ENCODE results near the gene KRT9.

DNA sequence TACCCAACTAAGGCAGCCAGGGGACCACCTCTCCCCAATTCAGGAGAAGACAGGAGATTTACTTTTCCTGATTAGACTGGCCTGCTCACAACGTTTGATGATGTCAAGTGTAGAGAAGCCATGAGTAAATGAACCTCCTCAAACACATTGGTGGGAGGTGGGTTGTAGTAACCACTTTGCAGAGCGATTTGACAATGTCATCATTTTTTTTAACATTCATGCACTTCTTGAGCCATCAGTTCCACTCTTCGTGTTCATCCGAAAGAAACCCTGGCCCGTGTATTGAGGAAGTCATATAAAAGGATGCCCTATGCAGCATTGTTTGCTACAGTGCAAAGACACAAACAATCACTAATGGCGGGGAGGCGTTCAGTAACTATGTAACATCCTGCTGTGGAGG lies 38.2 kb downstream of the KRT9 start:
- TF ChIP-seq, protein P1, sequence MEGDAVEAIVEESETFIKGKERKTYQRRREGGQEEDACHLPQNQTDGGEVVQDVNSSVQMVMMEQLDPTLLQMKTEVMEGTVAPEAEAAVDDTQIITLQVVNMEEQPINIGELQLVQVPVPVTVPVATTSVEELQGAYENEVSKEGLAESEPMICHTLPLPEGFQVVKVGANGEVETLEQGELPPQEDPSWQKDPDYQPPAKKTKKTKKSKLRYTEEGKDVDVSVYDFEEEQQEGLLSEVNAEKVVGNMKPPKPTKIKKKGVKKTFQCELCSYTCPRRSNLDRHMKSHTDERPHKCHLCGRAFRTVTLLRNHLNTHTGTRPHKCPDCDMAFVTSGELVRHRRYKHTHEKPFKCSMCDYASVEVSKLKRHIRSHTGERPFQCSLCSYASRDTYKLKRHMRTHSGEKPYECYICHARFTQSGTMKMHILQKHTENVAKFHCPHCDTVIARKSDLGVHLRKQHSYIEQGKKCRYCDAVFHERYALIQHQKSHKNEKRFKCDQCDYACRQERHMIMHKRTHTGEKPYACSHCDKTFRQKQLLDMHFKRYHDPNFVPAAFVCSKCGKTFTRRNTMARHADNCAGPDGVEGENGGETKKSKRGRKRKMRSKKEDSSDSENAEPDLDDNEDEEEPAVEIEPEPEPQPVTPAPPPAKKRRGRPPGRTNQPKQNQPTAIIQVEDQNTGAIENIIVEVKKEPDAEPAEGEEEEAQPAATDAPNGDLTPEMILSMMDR (conservative IDR thresholded peaks at IDR 0.05; ENCODE audit: low read depth, low read length), result no peak
- no peak for TF ChIP-seq EZH2 (IDR thresholded peaks at IDR 0.05; ENCODE audit: borderline replicate concordance, low read depth, low read length, poor library complexity, severe bottlenecking)
